HCT116 (cell line): ENCODE measurements around the gene KCNAB2.

ENCODE experiments used
- CEBPB ChIP-seq: IDR thresholded peaks from 2 replicates; pipeline ENCODE4 v1.6.1; 2012; ENCODE audit warnings: low read depth
- CTCF ChIP-seq, 3 experiments: fragments of 200-600 bp in 1 of 3; sonication (generic) in 1 of 3; IDR thresholded peaks in 2 of 3; conservative IDR thresholded peaks in 1 of 3; 2 replicates each; pipeline ENCODE4 v1.5.1; 2012 to 2017; ENCODE audit warnings: low read depth in 2 of 3, low read length in 2 of 3, antibody characterized with exemption in 1 of 3, borderline replicate concordance in 1 of 3, control low read depth in 1 of 3, mild to moderate bottlenecking in 1 of 3, mixed read lengths in 1 of 3, mixed run types in 1 of 3, moderate library complexity in 1 of 3; ENCODE audit not compliant: insufficient read depth in 1 of 3
- EZH2phosphoT487 ChIP-seq: fragments of 200-600 bp; IDR thresholded peaks from 2 replicates; pipeline ENCODE4 v1.6.1; 2018; ENCODE audit warnings: antibody characterized with exemption, borderline replicate concordance
- POLR2A ChIP-seq: IDR thresholded peaks from 2 replicates; pipeline ENCODE4 v1.7.0; 2011; ENCODE audit warnings: borderline replicate concordance; ENCODE audit not compliant: insufficient read depth, insufficient read length; ENCODE audit errors: extremely low read depth
- POLR2AphosphoS5 ChIP-seq: IDR thresholded peaks from 2 replicates; pipeline ENCODE4 v1.6.1; 2011; ENCODE audit warnings: mild to moderate bottlenecking, low read depth, low read length, moderate library complexity
- TCF7L2 ChIP-seq: IDR thresholded peaks from 2 replicates; pipeline ENCODE4 v1.7.0; 2011; ENCODE audit warnings: borderline replicate concordance, inconsistent platforms; ENCODE audit not compliant: insufficient read depth, insufficient read length; ENCODE audit errors: extremely low read depth
- ZFX ChIP-seq: fragments of 450-650 bp; IDR thresholded peaks from 2 replicates; pipeline ENCODE4 v1.6.1; 2017
- ZNF274 ChIP-seq: fragments of 200-500 bp; sonication (Bioruptor generic); IDR thresholded peaks from 2 replicates; pipeline ENCODE4 v1.6.1; 2014; ENCODE audit warnings: mild to moderate bottlenecking, low read depth, low read length, inconsistent platforms

- TF ChIP-seq ZNF274 (no peak), CTCF (IDR thresholded peaks at IDR 0.05 in 2 of 3, conservative IDR thresholded peaks at IDR 0.05 in 1 of 3; ENCODE audit: borderline replicate concordance in 1 of 3, insufficient read depth in 1 of 3, low read depth in 2 of 3, low read length in 2 of 3) (peak; percentile 55 to 86 (median 79); a peak in 5 of 6 replicates), EZH2phosphoT487 (no peak), POLR2AphosphoS5 (no peak), POLR2A (no peak), TCF7L2 (no peak), ZFX (no peak), CEBPB (no peak)
These were observed 4.1 kb upstream of the KCNAB2 start for GRCh38 chr1:6041432-6042062.
